NCI-H2227 (cell line): ENCODE data around the gene ARPP21.

Experiments used
- DNase-seq: peaks from one replicate; lab custom pipeline; 2025; ENCODE audit not compliant: unreplicated experiment; lab: John Stamatoyannopoulos, UW

The ARPP21 gene

DNA sequence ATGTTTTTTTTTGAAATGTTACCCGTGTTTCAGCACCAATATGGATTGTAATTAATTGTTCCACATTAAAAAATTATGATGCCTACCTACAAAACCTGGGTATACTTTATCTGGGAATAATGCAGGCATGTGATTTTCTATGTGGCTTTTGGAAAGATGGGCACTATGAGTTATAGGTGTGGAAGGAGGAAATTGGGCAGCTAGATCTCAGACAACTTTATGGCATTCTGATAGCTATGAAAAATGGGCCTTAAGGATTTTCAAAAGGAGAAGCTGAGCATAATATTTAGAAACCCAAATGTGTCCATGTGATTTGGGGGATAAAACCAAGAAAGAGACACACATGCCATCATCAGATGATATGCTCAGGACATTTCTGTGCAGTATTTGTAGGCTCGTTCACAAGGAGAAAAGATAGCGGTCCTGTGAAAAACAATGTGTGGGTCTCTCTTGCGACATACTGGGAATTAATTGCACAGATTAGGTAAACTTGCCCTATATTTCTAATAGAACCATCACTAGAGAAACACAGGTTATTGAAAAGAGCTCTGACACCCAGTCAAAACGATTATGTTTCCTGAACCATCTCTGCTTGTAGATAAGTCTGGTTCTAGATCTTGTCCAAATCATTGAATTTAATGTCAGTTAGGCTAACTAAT lies 35.3 kb downstream of the ARPP21 start:
- DNase-seq = no peak

- DNase-seq = no peak
Measured at GRCh38 chr3:35675206-35675605, 35.9 kb downstream of the ARPP21 start.

- no peak for DNase-seq
Measured at GRCh38 chr3:35675621-35676020, 36.3 kb downstream of the ARPP21 start.

DNA sequence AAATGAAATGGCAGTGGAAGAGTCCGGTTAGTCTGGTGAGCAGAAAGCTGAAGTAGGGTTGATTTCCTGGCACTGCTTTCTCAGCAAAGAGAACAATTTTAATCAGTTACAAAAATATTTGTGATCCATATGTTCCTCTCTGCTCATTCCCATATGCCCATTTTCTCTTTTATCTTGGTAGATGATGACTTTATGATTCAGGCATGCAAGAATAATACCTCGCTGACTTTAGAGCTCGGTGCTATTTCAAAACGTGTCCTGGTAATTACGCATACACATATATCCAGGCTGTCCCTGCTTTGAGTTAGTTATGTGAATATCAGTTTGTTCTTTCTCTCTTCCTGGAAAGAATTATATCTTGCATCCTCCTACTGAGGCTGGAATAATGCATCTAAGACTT lies 38.5 kb downstream of the ARPP21 start:
- no peak for DNase-seq

- no peak for DNase-seq
Measured at GRCh38 chr3:35678643-35679161, 39.4 kb downstream of the ARPP21 start.

- no peak for DNase-seq
Measured at GRCh38 chr3:35679409-35680080, 40.2 kb downstream of the ARPP21 start.

DNA sequence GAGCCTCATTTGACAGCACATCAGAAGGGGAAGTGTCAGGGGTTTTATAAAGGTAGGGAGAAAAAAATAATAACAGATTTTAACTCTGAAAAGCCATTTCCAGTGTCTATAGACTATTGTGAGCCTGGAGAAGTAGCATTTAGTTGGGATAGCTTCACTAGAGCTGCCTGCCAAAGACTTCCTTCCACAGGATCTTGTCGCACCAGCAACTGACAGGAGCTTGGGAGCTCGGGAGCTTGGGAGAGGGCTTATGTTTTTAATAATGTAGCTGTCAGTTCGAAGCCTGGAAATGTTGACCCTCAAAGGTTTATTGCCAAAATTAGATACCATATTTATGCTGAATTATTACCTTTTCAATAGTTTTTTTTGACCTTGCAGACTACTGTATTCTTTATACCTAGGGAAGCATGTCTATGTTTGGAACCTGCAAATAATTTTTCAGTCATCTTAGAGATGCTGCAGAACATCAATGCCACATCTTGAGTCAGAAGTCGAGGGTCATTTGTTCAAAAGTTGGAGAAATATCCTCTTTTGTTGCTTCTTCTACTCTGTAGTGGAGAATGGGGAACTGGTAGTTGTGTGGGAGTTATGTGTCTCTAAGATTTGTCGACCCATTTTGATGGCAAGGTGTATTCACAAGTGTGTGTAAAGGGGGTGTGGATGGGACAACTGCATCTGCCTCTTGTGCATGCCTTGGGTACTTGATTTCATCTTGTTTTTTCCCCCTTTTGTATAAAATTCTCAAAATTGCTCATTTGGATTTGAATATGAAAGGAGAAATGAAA lies 41.7 kb downstream of the ARPP21 start:
- DNase-seq = no peak

DNA sequence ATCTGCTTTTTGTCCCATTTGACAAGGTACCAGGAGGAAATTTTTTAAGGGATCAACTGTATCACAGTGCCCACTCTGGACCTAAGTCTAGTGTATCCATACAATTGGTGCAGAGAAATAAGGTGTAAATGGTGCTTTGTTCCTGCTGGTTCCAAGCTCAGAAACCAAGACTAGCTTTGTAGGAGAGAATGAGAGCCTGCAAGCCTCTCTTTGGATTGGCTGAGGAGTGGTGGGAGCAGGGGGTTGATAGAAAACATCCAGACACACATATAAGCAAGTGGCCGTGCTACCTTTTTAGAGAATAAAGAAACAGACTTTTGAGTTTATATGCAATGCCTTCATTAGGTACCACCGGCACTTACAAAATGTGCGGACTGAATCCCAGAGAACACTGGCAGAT lies 45.8 kb downstream of the ARPP21 start:
- DNase-seq = no peak

DNA sequence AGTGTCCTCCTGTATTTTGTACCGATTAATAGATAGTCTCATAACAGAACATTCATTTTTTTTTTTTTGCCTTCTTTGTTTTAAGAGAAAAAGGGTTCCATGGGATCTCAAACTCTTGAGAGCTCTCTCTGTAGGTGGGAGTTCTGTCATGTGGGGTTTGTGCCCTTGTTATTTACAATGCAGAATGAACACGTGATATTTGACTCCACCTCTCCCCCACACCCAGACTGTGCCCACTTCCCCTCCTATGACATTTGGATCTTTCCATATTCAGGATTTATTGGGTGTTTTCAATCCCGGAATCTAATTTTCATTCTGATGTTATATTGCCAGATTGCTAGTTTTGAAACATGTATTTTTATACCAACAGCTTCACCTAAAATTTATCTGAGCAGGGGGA lies 49.5 kb downstream of the ARPP21 start:
- DNase-seq = no peak

GRCh38 chr3:35690271-35690670 lies 50.9 kb downstream of the ARPP21 start:
- no peak for DNase-seq

- DNase-seq = no peak
Measured at GRCh38 chr3:35705904-35706303, 66.6 kb downstream of the ARPP21 start.

DNA sequence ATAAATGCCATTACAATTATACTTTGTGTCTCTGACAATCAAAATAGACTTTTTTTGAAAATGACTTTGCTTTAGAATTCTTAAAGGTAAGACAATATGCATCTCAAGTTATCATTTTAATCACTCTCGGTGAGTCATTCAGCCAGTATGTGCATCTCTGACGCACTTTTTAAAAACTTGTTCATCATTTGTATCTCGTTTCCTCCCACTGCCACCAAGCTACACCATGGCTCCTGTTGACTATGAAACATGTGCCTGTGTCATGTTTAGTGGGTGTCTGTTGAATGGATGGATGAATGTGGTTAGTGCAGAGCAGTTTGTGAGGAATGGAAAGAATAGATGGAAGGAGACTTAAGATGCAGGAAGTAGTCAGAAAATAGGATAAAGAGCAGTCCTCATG lies 68.6 kb downstream of the ARPP21 start:
- no peak for DNase-seq

- DNase-seq = no peak
Measured at GRCh38 chr3:35708394-35709271, 69.3 kb downstream of the ARPP21 start.

GRCh38 chr3:35709691-35710090 lies 70.4 kb downstream of the ARPP21 start:
- no peak for DNase-seq

DNA sequence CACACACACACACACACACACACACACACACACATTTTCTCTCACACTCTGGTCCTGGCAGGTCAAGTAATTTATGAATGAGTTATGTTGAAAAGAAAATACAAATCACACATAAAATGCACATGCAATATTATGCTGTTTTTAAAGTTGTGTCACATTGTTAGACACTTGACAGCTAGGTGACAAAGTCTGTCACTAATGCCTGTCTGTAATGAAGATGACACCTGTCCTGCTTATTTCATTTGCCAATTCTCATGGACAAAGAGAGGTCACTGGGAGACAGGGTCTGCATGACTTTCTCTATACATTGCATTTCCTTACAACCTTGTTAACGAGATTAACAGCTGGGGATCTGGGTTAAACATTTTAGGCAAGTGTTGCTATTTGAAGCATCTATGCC lies 71.2 kb downstream of the ARPP21 start:
- no peak for DNase-seq

DNA sequence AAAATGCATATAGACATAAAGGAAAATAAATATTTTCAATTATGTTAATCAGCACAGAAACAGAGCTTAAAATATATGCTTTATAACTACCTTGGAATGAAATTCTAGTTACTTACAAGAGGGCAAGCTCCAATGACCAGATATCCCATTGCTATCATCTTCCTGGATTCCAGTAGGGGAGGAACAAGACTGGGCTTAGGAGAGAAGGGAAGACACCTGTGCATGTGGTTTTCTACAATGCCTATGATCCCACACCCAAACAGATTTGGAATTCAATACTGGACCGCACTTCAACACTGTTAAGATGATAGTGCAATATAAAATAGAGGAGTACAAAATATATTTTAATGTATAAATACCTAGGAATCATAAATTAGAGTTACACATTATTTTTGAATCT lies 79.6 kb downstream of the ARPP21 start:
- DNase-seq = no peak

DNA sequence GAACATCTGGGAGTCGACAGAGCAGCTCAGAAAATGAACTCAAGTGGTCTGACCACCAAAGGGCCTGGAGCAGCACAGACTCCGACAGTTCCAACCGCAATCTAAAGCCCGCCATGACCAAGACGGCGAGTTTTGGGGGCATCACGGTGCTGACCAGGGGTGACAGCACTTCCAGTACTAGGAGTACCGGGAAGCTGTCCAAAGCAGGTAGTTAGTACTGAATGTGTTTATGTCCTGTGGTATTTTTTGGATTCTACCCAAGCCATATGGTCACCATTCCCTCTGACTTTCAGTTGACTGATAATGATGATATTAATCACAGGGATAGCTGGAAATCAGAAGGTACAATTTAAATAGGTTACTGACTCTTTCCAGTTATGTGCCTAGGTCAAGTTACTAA lies 82.3 kb downstream of the ARPP21 start:
- no peak for DNase-seq

- DNase-seq = no peak
Measured at GRCh38 chr3:35722902-35723301, 83.6 kb downstream of the ARPP21 start.

DNA sequence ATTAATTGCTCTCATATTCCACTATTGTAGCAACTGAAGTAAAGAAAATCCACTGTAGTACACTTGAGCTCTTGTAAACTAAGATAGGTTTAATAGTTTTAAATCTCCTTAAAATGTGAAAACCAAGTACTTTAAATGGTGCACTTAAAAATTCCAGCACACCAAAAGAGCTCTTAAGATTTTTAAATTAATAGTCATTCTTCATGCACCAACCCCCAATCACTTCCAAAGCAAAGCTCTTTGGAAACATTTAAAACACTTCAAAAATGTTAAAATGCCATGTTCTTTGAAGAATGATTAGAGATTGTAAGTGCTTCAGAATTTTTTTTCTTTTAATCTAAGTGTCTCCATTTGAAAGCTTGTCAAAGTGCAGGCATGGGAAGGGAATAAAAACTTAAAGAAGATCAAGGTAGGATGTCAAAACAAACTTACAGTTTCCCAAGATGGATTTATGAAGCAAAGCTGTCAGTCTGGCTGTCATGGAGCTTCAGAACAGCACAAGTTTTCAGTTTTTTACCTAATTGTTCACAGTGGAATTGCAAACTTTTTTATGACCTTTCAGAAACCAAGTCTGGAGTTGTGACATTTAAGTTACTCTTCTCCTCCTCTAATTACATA lies 84.3 kb downstream of the ARPP21 start:
- no peak for DNase-seq

DNA sequence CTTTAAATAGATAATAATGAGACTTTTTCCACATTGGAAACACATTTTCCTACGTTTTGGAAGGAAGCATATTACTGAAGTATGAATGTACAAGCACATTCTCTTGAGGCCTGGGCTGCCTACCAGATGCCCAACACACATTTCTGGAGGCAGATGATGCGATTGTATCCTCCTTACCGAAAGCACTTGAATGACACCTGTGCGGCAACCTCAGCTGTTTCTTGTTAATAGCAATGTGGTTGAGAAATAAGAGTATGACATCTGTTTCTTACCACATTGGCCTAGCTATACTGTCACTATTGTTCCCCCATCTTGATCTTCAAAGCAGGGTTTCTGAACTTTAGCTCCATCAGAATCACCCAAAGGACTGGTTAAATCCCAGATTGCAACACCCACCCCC lies 84.8 kb downstream of the ARPP21 start:
- DNase-seq = no peak

DNA sequence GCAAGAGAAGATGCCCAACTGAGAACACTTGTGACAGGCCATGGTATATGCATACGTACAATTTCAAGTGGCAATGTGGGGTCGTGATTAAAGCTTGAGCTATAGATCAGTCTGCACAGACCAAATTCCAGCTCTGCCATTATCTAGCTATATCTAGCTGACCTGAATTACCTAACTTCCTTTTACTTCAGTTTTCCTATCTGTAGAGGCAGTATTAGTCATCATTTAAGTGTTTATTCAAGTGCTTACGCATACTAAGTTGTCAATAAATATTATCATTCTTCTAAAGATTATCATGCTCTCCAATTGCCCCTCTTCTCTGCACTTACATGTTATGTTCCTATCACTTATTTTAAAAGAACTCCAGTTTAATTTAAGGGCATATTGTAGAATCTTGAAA lies 87.9 kb downstream of the ARPP21 start:
- DNase-seq = no peak
